A673 (cell line): ENCODE results near the gene MYO18B. TPM values are rescaled to one million over a fixed set of nuclear protein-coding genes. Genes with fewer than 3 reads are reported as not detected.

ENCODE experiments used
- BruUV-seq: library from RNA; stranded (reverse); fragments of 400-500 nt; replicated peaks from 2 replicates; lab custom pipeline; 2021; lab: Mats Ljungman, UMichigan
- CTCF ChIA-PET: fragments of 300-600 bp; sonication (Branson Sonifier 250); formaldehyde crosslinking; loops from one replicate; lab custom pipeline; 2022; ENCODE audit warnings: antibody characterized with exemption; lab: Charles Lee
- POLR2A ChIA-PET: fragments of 300-600 bp; sonication (Branson Sonifier 250); formaldehyde crosslinking; loops from one replicate; lab custom pipeline; 2022; ENCODE audit warnings: antibody characterized with exemption; ENCODE audit not compliant: low non-redundant PET; lab: Charles Lee
- DNase-seq: peaks from one replicate; pipeline ENCODE4 v3.0.0-alpha.2; 2015; ENCODE audit warnings: low spot score
- H3K27ac ChIP-seq: fragments of 200-600 bp; sonication (generic); 2 replicates; pipeline ENCODE4 v1.5.1; 2016; ENCODE audit warnings: mixed run types, low read depth, mild to moderate bottlenecking, mixed read lengths, antibody characterized with exemption, low read length; ENCODE audit not compliant: poor library complexity, severe bottlenecking
- H3K27me3 ChIP-seq: fragments of 200-600 bp; sonication (generic); replicated peaks from 2 replicates; pipeline ENCODE4 v1.6.1; 2017; ENCODE audit warnings: mixed run types, low read depth, mild to moderate bottlenecking, mixed read lengths, antibody characterized with exemption, low read length; ENCODE audit not compliant: insufficient read depth, poor library complexity
- H3K36me3 ChIP-seq: fragments of 200-600 bp; sonication (generic); 2 replicates; pipeline ENCODE4 v1.6.1; 2016; ENCODE audit warnings: mixed run types, mild to moderate bottlenecking, mixed read lengths, antibody characterized with exemption, low read length; ENCODE audit not compliant: insufficient read depth, poor library complexity, severe bottlenecking
- H3K4me1 ChIP-seq: fragments of 200-600 bp; sonication (generic); 2 replicates; pipeline ENCODE4 v1.6.1; 2017; ENCODE audit warnings: mixed run types, mild to moderate bottlenecking, mixed read lengths, antibody characterized with exemption, low read length; ENCODE audit not compliant: insufficient read depth, poor library complexity, severe bottlenecking
- H3K4me3 ChIP-seq: fragments of 200-600 bp; sonication (generic); 2 replicates; pipeline ENCODE4 v1.5.1; 2016; ENCODE audit warnings: low read depth, mixed run types, mild to moderate bottlenecking, mixed read lengths, low read length; ENCODE audit not compliant: poor library complexity, severe bottlenecking
- H3K9me3 ChIP-seq: fragments of 200-600 bp; sonication (generic); 2 replicates; pipeline ENCODE4 v1.6.1; 2016; ENCODE audit warnings: mixed run types, low read depth, mild to moderate bottlenecking, mixed read lengths, antibody characterized with exemption, low read length; ENCODE audit not compliant: poor library complexity, severe bottlenecking
- EZH2 ChIP-seq: fragments of 200-600 bp; sonication (generic); IDR thresholded peaks from 2 replicates; pipeline ENCODE4 v1.6.1; 2017; ENCODE audit warnings: borderline replicate concordance, low read depth, mild to moderate bottlenecking, mixed read lengths, antibody characterized with exemption, low read length; ENCODE audit not compliant: poor library complexity, severe bottlenecking
- intact Hi-C: fragments of 100-400 bp; cut with micrococcal nuclease; formaldehyde crosslinking; loops from one replicate; pipeline ENCODE4 v1.10.0; 2022; ENCODE audit not compliant: unreplicated experiment
- total RNA-seq: library from RNA; stranded (reverse); gene quantifications from 2 replicates; pipeline ENCODE4 v1.2.3, GENCODE V29; 2021
- TF ChIP-seq, protein P1 (sequence below): fragments of 300-800, 200-600 bp; sonication (generic); conservative IDR thresholded peaks from 2 replicates; pipeline ENCODE4 v1.5.1; 2017; ENCODE audit warnings: low read depth, mild to moderate bottlenecking, antibody characterized with exemption, low read length, moderate library complexity, mixed read lengths

MYO18B gene
- total RNA-seq, 1 experiment from 2014 or later = not detected

DNA sequence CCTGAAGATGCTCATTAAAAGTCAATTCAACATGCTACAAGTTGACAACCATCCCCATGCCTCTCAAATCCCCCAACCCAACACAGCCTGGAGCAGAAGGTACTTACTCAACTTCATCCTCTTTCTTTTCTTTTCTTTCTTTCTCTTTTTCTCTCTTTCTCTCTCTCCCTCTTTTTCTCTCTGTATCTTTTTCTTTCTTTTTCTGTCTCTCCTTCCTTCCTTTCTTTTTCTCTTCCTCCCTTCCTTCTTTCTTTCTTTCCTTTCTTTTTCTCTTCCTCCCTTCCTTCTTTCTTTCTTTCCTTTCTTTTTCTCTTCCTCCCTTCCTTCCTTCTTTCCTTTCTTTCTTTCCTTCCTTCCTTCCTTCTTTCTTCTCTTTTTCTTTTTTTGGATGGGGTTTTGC, 291.6 kb downstream of the MYO18B start:
- no TSS peak for BruUV-seq
- no peaks in the 10 kb centered on the region for H3K27me3 ChIP-seq
- H3K4me3 ChIP-seq = no peak overlapping the region
- no peak for DNase-seq
- POLR2A ChIA-PET = no interaction called here
- TF ChIP-seq, protein P1, sequence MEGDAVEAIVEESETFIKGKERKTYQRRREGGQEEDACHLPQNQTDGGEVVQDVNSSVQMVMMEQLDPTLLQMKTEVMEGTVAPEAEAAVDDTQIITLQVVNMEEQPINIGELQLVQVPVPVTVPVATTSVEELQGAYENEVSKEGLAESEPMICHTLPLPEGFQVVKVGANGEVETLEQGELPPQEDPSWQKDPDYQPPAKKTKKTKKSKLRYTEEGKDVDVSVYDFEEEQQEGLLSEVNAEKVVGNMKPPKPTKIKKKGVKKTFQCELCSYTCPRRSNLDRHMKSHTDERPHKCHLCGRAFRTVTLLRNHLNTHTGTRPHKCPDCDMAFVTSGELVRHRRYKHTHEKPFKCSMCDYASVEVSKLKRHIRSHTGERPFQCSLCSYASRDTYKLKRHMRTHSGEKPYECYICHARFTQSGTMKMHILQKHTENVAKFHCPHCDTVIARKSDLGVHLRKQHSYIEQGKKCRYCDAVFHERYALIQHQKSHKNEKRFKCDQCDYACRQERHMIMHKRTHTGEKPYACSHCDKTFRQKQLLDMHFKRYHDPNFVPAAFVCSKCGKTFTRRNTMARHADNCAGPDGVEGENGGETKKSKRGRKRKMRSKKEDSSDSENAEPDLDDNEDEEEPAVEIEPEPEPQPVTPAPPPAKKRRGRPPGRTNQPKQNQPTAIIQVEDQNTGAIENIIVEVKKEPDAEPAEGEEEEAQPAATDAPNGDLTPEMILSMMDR = no peak
- no peak for TF ChIP-seq EZH2
- H3K36me3 ChIP-seq = no peaks in the 10 kb centered on the region
- intact Hi-C loops = no loop called here
- no peaks in the 10 kb centered on the region for H3K9me3 ChIP-seq
- H3K27ac ChIP-seq = no peak overlapping the region
- H3K4me1 ChIP-seq = no peaks in the 10 kb centered on the region
- CTCF ChIA-PET = no interaction called here

DNA sequence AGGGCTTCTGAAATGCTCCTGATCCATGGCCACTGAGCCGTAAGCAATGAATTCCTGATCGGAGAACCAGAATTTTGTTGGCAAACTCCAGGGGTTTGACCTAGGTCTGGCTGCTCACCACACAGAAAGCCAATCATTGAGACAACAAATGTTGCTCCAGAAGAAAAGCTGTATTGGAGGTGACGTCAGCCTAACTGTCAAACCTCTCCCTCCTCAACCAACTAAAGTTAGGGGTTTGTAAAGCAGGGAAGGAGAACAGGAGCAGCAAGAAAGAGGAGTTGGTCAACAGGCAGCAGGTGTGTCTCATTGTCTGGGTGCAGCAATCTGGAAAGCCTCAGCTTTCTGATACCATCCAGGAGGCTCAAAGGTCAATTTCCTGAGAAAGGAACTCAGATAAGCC, 293.5 kb downstream of the MYO18B start:
- Histone ChIP-seq H3K9me3 (no peaks in the 10 kb centered on the region), H3K36me3 (no peaks in the 10 kb centered on the region), H3K4me3 (no peak overlapping the region), H3K27me3 (no peaks in the 10 kb centered on the region), H3K27ac (no peak overlapping the region), H3K4me1 (no peaks in the 10 kb centered on the region)
- POLR2A ChIA-PET = no interaction called here
- intact Hi-C loops = no loop called here
- no peak for DNase-seq
- no TSS peak for BruUV-seq
- TF ChIP-seq, protein P1 = no peak
- no peak for TF ChIP-seq EZH2
- CTCF ChIA-PET = no interaction called here

DNA sequence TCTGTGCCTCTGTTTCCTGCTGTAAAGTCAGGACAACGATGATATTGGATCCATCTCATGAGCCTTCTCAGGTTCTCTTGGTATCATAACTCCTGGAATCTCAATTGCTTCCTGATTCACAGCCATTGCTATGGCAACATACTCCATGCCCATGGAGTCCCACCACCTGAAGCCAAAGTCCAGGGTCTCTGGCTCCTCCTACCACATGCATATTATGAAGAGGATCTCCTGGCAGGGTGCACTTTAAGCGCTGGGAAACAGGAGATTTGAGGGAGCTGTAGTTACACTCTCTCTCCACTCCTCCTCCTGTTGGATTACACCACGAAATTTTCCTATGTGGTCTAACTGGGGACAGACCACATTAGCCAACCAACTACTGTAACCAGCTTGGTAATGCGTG, 296.4 kb downstream of the MYO18B start:
- no TSS peak for BruUV-seq
- intact Hi-C loops = no loop called here
- Histone ChIP-seq H3K4me3 (no peak overlapping the region), H3K9me3 (no peaks in the 10 kb centered on the region), H3K36me3 (no peaks in the 10 kb centered on the region), H3K27ac (no peak overlapping the region), H3K4me1 (no peaks in the 10 kb centered on the region), H3K27me3 (no peaks in the 10 kb centered on the region)
- no peak for DNase-seq
- POLR2A ChIA-PET = no interaction called here
- CTCF ChIA-PET = no interaction called here
- no peak for TF ChIP-seq EZH2

DNA sequence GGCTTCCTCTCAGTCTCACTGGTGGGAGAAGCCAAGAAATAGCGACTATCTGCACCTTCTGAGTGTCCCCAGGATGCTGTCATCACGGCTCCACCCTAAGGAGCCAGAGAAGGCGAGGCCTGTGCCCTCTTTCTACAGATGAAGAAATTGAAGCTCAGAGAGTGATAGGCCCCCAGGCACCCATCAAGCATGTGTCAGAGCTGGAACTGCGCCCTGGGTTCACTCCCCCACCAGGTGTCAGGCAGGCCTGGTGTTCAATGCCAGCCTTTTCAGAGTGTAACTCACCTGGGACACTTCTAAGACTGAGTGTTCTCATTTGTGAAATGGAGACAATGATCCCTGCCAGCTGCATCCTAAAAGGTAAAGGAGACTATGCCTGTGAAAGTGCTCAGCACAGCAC, 299.9 kb downstream of the MYO18B start:
- no peaks in the 10 kb centered on the region for H3K36me3 ChIP-seq
- BruUV-seq = no TSS peak
- no peaks in the 10 kb centered on the region for H3K27me3 ChIP-seq
- H3K4me1 ChIP-seq = no peaks in the 10 kb centered on the region
- H3K4me3 ChIP-seq = no peak overlapping the region
- POLR2A ChIA-PET = no interaction called here
- intact Hi-C loops = no loop called here
- CTCF ChIA-PET = no interaction called here
- no peak for DNase-seq
- no peaks in the 10 kb centered on the region for H3K9me3 ChIP-seq
- H3K27ac ChIP-seq = no peak overlapping the region
- TF ChIP-seq, protein P1 = no peak
- no peak for TF ChIP-seq EZH2
